NCI-H1048 (cell line): ENCODE results near the gene PSMD2.

Experiments used
- DNase-seq: peaks from one replicate; lab custom pipeline; 2025; lab: John Stamatoyannopoulos, UW

The PSMD2 gene

DNA sequence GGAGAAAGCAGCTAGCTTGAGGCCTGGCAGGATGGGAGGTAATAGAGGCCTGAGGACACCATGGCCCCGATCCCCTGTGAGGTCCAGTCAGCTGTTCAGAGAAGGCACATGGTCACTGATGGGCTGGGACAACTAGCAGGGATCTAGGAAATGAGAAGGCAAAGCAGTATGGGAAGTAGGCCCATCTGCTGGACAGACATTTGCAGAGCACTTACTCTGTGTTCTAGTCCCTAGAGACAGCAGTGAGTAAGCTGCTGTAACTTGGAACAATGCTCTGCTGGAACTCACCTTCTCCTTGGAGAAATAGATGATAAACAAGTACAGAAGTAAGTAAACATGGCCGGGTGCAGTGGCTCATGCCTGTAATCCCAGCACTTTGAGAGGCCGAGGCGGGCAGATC, 16.1 kb upstream of the PSMD2 start:
- no peak for DNase-seq

DNA sequence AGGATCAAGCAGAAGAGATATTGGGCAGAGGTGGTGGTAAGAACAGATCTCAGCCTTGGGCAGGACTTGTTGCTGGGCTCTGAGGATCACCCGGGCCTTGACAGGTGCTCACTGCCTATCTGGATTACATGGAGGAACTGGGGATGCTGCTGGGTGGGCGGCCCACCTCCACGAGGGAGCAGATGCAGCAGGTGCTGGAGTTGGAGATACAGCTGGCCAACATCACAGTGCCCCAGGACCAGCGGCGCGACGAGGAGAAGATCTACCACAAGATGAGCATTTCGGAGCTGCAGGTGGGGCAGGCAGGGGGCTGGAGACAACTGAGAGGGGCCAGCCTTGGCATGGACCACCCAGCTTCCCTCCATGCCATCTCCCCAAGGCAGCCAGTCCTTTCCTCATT, 15.4 kb upstream of the PSMD2 start:
- no peak for DNase-seq

DNA sequence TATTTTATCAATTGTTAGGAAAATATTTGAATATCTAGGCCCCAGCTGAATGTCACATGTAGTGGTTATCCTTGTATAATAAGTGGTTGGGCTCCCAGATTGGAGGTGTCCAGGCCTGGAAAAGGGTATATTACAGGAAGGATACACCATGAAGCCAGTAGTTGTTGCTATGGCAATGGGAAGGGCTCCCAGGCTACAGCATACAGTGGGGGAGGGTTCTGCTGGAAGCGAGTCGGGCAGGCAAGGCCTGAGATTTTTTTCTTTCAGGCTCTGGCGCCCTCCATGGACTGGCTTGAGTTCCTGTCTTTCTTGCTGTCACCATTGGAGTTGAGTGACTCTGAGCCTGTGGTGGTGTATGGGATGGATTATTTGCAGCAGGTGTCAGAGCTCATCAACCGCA, 14.3 kb upstream of the PSMD2 start:
- DNase-seq: no peak

GRCh38 chr3:184289426-184289938, 9.6 kb upstream of the PSMD2 start:
- no peak for DNase-seq

GRCh38 chr3:184290331-184290730, 8.7 kb upstream of the PSMD2 start:
- no peak for DNase-seq

- DNase-seq: no peak
Observed at GRCh38 chr3:184291044-184291737, 7.8 kb upstream of the PSMD2 start.

GRCh38 chr3:184291738-184292445, 7.1 kb upstream of the PSMD2 start:
- no peak for DNase-seq

DNA sequence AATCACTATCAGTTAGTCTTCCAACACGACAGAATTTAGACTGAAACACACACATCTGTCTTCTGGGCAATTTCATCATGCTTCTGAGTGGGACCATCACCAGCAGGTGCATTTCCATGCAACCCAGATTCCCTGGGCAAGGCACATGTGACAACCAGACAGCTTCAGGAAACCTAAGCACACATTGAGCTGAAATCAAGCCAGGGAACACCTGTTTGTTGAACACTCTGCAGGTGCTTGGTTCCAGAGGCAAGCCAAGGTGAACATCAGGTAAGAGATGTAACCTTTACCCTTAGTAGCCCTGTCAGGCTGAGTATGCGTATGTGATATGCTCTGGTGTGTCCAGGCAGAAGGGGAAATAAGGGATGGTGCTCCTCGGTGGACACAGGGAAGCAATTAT, 3.3 kb upstream of the PSMD2 start:
- no peak for DNase-seq

- DNase-seq: no peak
Observed at GRCh38 chr3:184296616-184297015, 2.4 kb upstream of the PSMD2 start.

DNA sequence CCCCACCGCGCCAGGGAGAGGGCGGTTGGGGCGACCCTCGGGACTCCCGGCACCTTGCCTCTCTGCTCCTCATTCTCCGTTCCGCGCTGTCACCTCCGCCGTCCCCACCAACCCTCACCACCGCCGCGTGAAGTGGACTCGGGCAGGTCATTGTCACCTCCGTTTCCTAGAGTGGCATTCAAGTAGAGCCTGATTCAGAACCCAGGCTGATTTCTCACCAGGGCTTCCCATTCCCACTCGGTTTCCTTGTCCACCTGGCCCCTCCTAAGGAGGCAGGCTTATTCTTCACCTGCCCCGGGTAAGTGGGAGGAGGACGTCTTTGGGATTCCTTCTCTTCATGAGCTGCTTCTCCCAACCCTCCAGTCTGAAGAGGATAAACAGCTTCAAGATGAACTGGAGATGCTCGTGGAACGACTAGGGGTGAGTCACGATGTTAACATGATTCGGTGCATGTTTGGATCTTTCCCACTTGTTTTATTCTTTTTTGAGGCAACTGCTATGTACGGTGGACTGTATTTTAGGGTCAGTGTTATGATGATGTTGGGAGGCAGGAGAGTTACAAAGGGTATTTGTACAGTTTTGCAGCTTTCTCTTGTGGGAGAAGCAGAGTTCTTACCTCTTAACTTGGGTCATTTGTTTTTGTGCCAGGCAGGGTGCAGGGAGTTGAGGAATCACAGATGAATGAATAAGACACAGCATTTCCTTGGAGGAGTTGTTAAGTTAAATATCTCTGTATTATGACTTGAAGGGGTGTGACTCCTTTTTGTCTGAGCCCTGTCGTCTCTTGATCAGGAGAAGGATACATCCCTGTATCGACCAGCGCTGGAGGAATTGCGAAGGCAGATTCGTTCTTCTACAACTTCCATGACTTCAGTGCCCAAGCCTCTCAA, 692 bp downstream of the PSMD2 start:
- DNase-seq: no peak

DNA sequence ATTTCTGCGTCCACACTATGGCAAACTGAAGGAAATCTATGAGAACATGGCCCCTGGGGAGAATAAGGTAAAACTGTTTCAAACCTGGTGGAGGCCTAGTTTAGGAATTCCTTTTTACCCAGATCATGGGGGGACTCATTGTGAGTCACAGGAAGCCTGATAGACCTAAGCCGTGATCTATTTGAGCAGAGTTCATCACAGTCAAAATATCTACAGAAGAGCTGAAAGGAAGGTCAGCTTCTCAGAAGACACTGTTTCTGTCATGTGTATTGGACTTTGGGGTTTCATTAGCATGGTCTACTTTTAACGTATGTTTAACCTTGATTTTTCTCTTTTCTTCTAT, 1.3 kb downstream of the PSMD2 start:
- DNase-seq: no peak

- no peak for DNase-seq
Observed at GRCh38 chr3:184305577-184305976, 6.5 kb downstream of the PSMD2 start.

GRCh38 chr3:184306341-184306972, 7.4 kb downstream of the PSMD2 start:
- DNase-seq: no peak

GRCh38 chr3:184307915-184308314, 8.9 kb downstream of the PSMD2 start:
- DNase-seq: no peak

DNA sequence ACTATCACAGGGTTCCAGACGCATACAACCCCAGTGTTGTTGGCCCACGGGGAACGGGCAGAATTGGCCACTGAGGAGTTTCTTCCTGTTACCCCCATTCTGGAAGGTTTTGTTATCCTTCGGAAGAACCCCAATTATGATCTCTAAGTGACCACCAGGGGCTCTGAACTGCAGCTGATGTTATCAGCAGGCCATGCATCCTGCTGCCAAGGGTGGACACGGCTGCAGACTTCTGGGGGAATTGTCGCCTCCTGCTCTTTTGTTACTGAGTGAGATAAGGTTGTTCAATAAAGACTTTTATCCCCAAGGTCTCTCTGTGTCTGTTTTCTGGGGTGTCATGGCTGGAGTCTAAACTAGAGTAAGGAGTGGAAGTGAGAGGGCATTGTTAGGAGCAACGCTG, 9.7 kb downstream of the PSMD2 start:
- DNase-seq: no peak

DNA sequence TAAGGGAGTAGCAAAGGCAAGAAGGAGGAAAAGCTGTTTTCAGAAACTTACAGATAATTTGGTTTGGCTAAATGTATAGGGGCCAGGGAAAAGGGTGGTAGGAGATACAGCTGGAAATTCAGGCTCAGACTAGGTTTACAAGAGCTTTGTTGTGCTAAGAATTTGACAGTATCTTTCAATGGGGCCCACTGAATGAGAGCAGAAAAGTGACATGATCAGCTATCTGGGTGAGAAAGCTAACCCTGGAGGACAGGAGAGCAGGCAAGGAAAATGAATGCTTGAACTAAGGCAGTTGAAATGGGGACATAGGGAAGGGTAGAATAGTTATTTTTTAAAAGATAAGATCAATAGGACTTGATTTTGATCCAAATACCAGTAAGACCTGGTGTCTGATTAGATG, 12.6 kb downstream of the PSMD2 start:
- DNase-seq: no peak

GRCh38 chr3:184314363-184314699, 15.3 kb downstream of the PSMD2 start, which contains the start of gene EIF4G1:
EIF4G1 (plus strand) TSS chr3:184314606; CDS start chr3:184315797, 1,191 bp downstream.
- peak; percentile 83 for DNase-seq

DNA sequence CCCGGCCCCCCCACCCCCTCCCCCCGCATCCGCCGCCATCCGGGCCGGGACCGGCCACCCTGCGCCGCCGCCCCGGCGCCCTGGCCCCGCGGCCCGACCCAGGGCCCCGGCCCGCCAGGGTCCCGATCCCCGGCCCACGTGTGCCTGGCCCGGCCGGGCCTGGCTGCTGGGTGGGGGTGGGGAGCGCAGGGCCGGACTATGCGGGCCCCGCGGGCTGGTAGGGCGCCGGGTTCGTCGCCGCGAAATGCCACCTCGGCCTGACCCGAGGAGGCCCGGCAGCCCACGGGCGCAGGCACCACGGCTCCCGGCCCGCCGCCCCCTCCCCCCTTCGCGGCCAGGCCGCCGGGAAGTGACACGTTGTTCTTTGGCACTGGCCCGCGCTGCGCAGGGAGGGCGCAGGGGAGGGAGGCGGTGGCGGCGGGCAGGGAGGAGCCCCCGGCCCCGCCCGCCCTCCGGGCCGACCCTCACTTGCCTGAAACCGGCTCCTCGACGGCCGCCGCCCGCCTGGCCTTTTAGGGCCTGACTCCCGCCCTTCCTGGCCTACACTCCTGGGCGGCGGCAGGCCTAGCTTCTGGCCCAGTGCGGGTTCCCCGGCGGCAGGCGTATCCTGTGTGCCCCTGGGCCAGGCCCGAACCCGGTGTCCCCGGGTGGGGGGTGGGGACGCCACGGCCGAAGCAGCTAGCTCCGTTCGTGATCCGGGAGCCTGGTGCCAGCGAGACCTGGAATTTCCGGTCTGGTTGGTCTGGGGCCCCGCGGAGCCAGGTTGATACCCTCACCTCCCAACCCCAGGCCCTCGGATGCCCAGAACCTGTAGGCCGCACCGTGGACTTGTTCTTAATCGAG, 15.9 kb downstream of the PSMD2 start:
- no peak for DNase-seq

DNA sequence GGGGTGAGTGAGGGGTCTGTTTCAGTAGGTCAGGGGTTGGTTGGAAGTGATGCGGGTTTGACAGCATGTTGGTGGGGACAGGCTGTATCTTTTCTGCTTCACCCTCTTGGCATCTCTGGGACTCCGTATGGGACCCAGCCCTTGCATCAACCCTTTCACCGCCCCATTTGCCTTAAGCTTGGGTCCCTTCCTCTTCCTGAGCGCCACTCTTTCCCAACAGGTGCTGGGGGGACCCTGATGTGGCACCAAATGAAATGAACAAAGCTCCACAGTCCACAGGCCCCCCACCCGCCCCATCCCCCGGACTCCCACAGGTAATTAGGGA, 16.5 kb downstream of the PSMD2 start:
- no peak for DNase-seq

DNA sequence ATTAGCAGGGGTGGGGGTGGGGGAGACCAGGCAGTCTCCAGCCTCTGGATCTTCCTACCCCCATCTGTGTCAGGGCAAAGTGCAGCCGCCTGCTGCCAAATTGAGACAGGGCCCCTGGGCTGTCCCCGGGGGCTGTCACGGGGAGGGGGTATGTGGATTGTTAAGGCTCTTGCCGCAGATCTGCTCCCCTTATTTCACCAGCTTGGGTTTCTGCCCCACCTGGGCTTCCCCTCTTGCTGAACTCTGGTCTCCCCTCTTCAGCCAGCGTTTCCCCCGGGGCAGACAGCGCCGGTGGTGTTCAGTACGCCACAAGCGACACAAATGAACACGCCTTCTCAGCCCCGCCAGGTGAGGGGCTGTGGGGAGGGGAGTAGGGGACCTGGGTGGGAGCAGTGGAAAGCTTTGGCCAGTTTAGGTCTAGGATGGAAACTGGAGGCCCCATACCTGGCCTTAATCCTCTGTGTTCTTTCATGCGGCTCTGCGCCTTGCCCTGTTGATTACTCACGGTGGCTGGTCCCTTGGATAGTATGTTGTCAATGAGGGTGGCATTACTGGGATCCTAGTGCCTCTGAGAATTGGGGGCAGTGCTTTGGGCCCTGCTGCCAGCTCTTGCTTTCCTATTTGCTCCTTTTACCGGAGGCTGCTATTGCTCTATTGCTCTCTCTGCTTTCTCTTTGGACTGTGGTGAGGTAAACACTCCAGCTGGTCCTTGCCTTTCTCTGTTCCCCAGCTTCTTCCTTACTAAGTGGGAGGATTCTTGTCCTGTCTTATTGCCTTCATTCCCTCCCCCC, 17.0 kb downstream of the PSMD2 start:
- no peak for DNase-seq

- DNase-seq: no peak
Observed at GRCh38 chr3:184316792-184317191, 17.8 kb downstream of the PSMD2 start.
